Measurements from ENCODE around the gene PPP1R14D. TPM values are rescaled to one million over a fixed set of nuclear protein-coding genes. Genes with fewer than 3 reads are reported as not detected.

Gene PPP1R14D
- total RNA-seq, 2 experiments from 2014 or later: not detected

DNA sequence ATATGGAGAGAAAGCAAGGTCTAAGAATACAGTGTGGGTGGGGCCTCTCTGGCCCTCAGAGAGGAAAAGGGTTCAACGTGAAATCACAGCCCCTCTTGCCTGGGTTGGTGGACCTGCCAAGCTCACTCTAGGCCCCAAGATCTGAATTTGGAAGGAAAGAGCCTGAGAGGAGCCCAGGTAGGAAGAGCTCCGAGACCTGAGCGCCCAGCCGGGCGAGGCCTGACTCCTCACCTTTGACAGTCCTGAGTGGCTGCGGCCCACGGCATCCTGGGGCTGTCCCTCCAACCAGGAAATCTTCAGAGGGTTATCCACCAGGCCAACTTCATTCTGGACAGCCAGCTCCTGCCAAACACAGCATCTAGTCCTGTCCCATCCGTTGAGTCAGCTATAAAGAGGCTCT is 55.0 kb downstream of the PPP1R14D start:
- H3K36me3 ChIP-seq (ENCODE audit: insufficient read depth, low read length): peaks cover 58% of the 10 kb centered on the region; the same call in 1 of the 2 replicates
- H3K4me3 ChIP-seq (ENCODE audit: low read depth, low read length, poor library complexity, severe bottlenecking): no peak overlapping the region
- intact Hi-C loops (cut with micrococcal nuclease; ENCODE audit: unreplicated experiment): no loop called here
- H3K9me3 ChIP-seq (ENCODE audit: low read length): no peaks in the 10 kb centered on the region
- DNase-seq (ENCODE audit: low spot score): no peak
- H3K27ac ChIP-seq (ENCODE audit: low read depth, low read length, poor library complexity, severe bottlenecking): no peak overlapping the region
- no peak overlapping the region for H2AFZ ChIP-seq (ENCODE audit: low read length)
- H3K79me2 ChIP-seq (ENCODE audit: insufficient read depth, low read depth, low read length): no peaks in the 10 kb centered on the region
- no peak for TF ChIP-seq CTCF (conservative IDR thresholded peaks at IDR 0.05; ENCODE audit: low read length)
- no peaks in the 10 kb centered on the region for H4K20me1 ChIP-seq (ENCODE audit: insufficient read depth, low read length)
- H3K4me2 ChIP-seq (ENCODE audit: low read length): no peak overlapping the region
- POLR2A ChIA-PET: no interaction called here
- BruUV-seq (replicated peaks): no TSS peak
- no peaks in the 10 kb centered on the region for H3K9me2 ChIP-seq (ENCODE audit: insufficient read depth, low read length)
- CTCF ChIA-PET (ENCODE audit: unreplicated experiment): no interaction called here
- peaks cover 31% of the 10 kb centered on the region for H3K4me1 ChIP-seq (ENCODE audit: insufficient read depth, low read length, poor library complexity, severe bottlenecking)

DNA sequence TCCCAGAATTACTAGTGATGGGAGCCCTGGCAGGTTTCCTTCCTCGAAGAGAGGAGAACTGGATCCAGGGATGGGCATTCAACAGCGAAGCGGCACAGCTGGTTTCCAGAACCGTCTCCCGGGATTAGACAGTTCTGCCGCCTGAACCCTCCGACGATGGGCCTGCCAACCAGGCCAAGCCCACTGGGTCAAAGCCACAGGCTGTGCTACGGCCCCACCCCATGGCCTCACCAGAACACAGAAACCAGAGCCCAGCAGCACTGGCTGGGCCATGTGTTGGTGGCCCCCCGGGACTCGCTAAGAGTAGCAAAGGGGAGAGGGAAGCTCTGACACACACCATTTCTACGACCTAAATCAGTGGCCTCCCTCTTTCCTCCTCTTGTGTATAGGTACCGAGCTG is 56.5 kb downstream of the PPP1R14D start:
- H3K4me2 ChIP-seq (ENCODE audit: low read length): no peak overlapping the region
- BruUV-seq (replicated peaks): no TSS peak
- no peaks in the 10 kb centered on the region for H3K9me3 ChIP-seq (ENCODE audit: low read length)
- 0 out of 2 replicates have a peak, but pooled peaks have one; percentile 10 for TF ChIP-seq CTCF (conservative IDR thresholded peaks at IDR 0.05; ENCODE audit: low read length)
- TF ChIP-seq EZH2phosphoT487 (IDR thresholded peaks at IDR 0.05; ENCODE audit: borderline replicate concordance, low read depth, low read length): no peak
- POLR2A ChIA-PET: no interaction called here
- H3K27ac ChIP-seq (ENCODE audit: low read depth, low read length, poor library complexity, severe bottlenecking): no peak overlapping the region
- H4K20me1 ChIP-seq (ENCODE audit: insufficient read depth, low read length): no peaks in the 10 kb centered on the region
- intact Hi-C loops (cut with micrococcal nuclease; ENCODE audit: unreplicated experiment): no loop called here
- H3K4me1 ChIP-seq (ENCODE audit: insufficient read depth, low read length, poor library complexity, severe bottlenecking): peaks cover 39% of the 10 kb centered on the region
- no peak for DNase-seq (ENCODE audit: low spot score)
- H3K9me2 ChIP-seq (ENCODE audit: insufficient read depth, low read length): no peaks in the 10 kb centered on the region
- H3K79me2 ChIP-seq (ENCODE audit: insufficient read depth, low read depth, low read length): no peaks in the 10 kb centered on the region
- CTCF ChIA-PET (ENCODE audit: unreplicated experiment): no interaction called here
- peaks cover 62% of the 10 kb centered on the region; the same call in 1 of the 2 replicates for H3K36me3 ChIP-seq (ENCODE audit: insufficient read depth, low read length)
- H3K4me3 ChIP-seq (ENCODE audit: low read depth, low read length, poor library complexity, severe bottlenecking): no peak overlapping the region
- no peak overlapping the region for H2AFZ ChIP-seq (ENCODE audit: low read length)

- CTCF ChIA-PET (ENCODE audit: unreplicated experiment): no interaction called here
- Histone ChIP-seq H3K36me3 (ENCODE audit: insufficient read depth, low read length) (peaks cover 62% of the 10 kb centered on the region; the same call in 1 of the 2 replicates), H2AFZ (ENCODE audit: low read length) (no peak overlapping the region), H3K27ac (ENCODE audit: low read depth, low read length, poor library complexity, severe bottlenecking) (peak overlapping the region; percentile 97), H3K4me2 (ENCODE audit: low read length) (peak overlapping the region; percentile 80), H3K9me3 (ENCODE audit: low read length) (no peaks in the 10 kb centered on the region), H3K9me2 (ENCODE audit: insufficient read depth, low read length) (no peaks in the 10 kb centered on the region), H3K79me2 (ENCODE audit: insufficient read depth, low read depth, low read length) (no peaks in the 10 kb centered on the region), H3K4me3 (ENCODE audit: low read depth, low read length, poor library complexity, severe bottlenecking) (peak overlapping the region; percentile 61), H4K20me1 (ENCODE audit: insufficient read depth, low read length) (no peaks in the 10 kb centered on the region), H3K4me1 (ENCODE audit: insufficient read depth, low read length, poor library complexity, severe bottlenecking) (peaks cover 43% of the 10 kb centered on the region)
- POLR2A ChIA-PET: interaction anchor here (1.5 to 3.3 kb wide), 3 partner anchors 11 to 206 kb away, joined by 3 to 15 read pairs (median 9); partner anchors contain the start of gene CCDC32
- BruUV-seq (replicated peaks): no TSS peak
- no peak for DNase-seq (ENCODE audit: low spot score)
- intact Hi-C loops (cut with micrococcal nuclease; ENCODE audit: unreplicated experiment): no loop called here
- TF ChIP-seq CTCF (conservative IDR thresholded peaks at IDR 0.05; ENCODE audit: low read length) (no peak), EZH2phosphoT487 (IDR thresholded peaks at IDR 0.05; ENCODE audit: borderline replicate concordance, low read depth, low read length) (no peak)
Observed at GRCh38 chr15:40771242-40771641, 57.3 kb downstream of the PPP1R14D start.

All from OCI-LY7 (cell line).